GM12872 (cell line): ENCODE measurements around the gene PCGF2.

Source experiments
- TF ChIP-seq, protein P1 (sequence below): IDR thresholded peaks from 3 replicates; pipeline ENCODE4 v1.5.1; 2011; ENCODE audit warnings: low read depth, mild to moderate bottlenecking, low read length, moderate library complexity; ENCODE audit not compliant: insufficient read depth

Gene PCGF2

DNA sequence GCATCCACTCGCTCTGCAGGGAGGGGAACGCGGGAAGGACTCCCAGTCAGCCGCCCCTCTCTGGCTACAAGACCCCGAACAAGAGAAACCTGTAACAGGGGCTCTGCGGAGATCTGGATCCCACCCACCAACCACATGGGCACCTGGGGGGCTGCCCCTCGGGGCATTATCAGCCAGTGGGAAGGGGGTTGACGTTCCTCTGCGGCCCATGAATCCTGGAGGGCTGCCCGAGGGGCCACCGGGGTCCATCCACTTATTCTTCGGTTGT, 1.8 kb upstream of the PCGF2 start:
- TF ChIP-seq, protein P1, sequence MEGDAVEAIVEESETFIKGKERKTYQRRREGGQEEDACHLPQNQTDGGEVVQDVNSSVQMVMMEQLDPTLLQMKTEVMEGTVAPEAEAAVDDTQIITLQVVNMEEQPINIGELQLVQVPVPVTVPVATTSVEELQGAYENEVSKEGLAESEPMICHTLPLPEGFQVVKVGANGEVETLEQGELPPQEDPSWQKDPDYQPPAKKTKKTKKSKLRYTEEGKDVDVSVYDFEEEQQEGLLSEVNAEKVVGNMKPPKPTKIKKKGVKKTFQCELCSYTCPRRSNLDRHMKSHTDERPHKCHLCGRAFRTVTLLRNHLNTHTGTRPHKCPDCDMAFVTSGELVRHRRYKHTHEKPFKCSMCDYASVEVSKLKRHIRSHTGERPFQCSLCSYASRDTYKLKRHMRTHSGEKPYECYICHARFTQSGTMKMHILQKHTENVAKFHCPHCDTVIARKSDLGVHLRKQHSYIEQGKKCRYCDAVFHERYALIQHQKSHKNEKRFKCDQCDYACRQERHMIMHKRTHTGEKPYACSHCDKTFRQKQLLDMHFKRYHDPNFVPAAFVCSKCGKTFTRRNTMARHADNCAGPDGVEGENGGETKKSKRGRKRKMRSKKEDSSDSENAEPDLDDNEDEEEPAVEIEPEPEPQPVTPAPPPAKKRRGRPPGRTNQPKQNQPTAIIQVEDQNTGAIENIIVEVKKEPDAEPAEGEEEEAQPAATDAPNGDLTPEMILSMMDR: no peak

DNA sequence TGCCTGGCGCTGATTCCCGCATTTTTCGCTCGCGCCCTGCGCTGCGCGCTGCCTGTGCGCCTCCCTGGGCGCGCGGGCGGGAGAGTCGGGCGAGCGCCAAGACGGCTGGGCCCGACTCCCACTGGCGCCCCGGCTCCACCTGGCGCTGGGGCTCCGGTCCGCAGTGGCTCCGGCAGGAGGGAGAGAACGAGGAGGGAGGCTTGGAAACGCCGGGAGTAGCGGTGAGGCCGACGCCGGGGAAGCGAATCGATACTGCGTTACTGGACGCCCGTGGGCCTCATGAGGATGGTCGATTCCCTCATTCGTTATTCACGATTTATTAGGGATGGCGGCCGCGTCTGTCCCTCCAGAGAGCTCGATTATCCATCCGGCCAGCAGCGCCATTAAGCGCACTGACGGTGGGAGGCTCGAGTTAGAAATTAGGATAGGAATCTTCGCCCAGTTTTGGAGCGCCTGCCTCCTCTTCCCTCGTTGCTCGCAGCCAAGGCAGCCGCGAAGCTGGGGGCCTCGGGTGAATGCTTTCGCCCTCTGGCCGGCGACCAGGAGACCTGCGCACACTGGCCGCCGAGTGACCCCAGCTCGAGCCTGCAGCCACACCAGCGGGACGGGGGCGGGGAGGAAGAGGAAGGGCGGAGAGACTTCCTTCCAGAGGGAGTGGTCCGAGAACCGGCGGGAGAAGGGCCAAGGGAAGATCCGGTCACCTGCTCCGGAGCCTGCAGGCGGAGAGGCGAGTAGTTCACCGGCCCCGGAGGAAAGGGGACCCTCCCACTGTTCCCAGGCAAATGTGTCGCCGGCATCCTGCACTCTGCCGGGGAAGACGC, 1.3 kb upstream of the PCGF2 start:
- TF ChIP-seq, protein P1: 0 out of 3 replicates have a peak, but pooled peaks have one; percentile 4

DNA sequence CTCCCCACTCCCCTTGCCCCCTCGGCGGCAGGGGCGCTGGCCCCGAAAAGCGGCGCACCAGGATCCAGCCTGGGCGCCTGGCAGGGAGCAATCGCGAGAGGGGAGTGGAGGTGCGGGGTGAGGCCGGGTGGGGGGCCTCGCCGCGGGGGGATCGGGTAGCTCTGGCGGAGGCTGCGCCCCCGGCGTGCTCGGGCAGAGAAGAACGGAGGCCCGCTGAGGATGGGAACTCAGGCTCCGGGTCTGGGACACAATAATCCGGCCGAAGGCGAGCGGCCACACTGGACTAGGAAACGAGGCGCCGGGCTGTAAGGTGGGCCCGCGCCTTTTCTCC, 721 bp upstream of the PCGF2 start:
- TF ChIP-seq, protein P1: no peak

DNA sequence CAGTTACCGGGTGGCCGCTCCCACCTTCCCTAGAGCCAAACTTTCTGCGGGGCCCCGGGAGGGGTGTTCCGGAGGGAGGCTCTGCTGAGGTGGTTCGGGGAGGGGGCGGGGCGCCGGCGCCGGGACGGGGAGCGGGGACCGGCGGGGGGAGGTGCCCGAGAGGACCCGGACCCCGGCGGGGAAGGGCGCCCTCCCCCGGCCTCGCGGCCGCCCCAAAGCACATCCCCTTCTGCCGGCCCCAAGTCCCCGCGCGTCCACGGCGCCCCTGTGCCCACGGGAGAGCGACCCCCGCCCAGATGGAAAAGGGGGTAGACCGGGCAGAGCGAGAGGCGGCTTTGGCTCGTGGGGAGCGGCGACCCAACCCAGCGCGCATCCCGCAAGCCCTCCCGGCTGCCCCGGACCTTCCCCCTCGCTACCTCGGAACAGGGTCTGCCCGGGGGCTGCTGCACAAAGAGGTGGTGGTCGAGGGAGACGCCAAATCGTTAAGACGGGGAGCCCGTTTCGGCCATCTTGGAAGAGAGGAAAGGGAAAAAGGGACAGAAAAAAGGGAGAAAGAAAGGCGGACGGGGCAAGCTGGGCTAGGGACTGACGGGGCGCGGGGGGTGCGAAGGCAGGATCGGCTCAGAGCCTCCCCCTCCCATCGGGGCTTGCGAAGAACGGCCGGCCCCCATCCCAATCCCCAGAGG, 530 bp downstream of the PCGF2 start:
- TF ChIP-seq, protein P1: no peak

DNA sequence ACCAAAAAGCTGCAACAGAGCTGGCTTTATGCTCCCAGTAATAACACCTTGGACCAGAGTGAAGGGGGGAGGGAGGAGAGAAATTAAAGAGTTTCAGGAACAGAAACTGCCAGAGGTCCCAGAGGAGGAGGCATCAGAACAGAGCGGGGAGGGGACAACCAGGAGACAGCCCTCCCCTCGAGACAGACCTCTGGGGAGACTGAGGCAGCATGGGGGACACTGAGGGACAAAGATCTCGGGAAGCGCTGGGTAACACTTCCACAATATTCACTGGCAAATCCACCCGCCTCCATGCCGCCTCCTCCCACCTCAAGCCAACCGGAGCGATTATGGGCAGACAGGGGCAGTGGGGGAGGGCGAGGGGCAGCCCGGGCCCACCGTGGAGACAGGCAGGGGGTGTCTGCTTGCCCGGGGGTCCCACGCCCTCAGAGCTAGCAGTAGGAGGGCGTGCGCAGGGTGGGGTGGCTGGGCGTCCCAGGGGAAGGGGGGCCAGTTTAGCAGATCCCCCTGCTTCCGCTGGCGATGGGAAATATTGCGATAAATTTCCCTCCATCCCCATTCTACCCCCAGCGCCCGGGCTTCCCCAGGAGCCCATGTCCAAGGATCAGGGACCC, 1.2 kb downstream of the PCGF2 start:
- TF ChIP-seq, protein P1: no peak

DNA sequence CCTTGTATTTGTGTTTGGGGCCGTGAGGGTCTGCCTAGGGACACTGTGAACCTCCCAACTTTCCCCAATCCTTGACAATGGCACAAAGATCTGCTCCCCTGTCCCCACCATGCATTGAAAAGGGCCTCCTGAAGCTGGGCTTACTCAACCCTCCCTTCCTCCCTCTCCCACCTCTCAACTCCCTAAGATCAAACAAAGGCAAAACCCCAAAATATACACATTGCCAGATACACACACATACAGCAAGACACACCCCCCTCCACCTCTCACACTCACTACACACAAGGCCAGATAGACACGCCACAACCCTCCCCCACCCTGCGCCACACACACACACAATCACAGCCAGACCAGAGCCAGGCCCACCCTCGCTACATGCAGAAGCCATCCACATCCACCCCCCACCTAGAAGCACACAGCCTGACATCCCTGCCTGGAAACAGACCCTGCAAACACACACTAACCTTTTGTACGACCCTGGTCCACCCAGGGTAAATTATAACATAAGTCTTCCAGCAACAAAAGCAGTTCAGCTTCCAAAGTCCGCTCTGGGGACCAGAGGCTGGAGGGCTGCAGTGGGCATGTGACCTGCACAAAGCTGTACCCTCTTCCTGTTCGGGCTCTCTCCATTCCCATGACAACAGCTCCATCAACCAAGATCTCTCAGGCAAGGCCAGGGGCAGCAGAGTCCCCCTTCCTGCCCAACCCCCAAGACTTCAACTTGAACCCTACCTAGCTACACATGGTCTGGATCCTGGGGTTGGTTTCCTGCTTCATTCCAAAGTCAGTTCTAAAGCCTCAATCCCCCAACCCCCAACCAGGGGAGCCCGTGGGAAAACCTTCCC, 1.9 kb downstream of the PCGF2 start:
- TF ChIP-seq, protein P1: no peak

DNA sequence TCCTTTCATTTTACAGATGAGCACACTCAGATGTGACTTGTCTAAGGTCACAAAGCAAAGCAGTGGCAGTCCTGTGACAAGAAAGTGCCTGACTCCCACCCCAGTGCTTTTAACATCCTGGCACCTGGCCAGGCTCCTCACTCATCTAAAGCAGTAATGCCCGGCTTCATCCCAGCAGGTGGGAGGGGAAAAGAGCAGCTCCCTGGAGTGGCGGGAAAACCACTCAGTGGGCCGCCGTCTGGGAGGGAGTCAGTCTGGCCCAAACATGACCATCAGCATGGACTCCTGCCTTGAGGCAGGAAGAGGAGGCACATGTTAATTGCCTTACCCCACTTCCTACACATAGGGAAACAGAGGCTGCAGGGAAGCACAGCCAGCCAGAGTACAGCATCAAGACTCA, 2.6 kb downstream of the PCGF2 start:
- TF ChIP-seq, protein P1: no peak
